ENCODE results near the gene USP20. TPM values are rescaled to one million over a fixed set of nuclear protein-coding genes. Genes with fewer than 3 reads are reported as not detected.

USP20 gene
- total RNA-seq, 2 experiments from 2014 or later: 114 to 155 TPM

DNA sequence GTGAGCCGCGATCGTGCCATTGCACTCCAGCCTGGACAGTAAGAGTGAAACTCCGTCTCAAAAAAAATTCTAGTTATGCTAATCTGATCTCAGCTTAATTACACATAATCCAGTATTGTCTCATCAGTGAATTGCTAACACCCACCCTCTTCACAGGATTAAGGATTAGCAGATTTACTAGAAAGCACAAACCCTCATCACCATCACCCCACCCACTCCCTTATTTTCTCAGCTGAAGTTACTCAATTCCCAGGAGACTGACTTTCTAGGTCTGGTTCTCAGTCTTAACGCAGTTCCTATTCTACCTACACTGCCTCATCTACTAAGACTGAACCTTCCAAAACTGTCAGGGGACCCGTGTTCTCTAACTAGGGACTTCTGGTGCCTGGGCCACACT is 23.3 kb upstream of the USP20 start:
- no peak for DNase-seq
- Mint-ChIP-seq H3K27ac (no peak overlapping the region), H3K4me3 (no peak overlapping the region), H3K27me3 (no peaks in the 10 kb centered on the region), H3K9me3 (ENCODE audit: low read depth) (no peaks in the 10 kb centered on the region), H3K4me1 (peaks cover 18% of the 10 kb centered on the region), H3K36me3 (peaks cover 52% of the 10 kb centered on the region)
- ATAC-seq: no peak
- CTCF ChIA-PET: interaction anchor here (1.4 kb wide), 1 partner anchor 85 kb away, joined by 4 read pairs; no protein-coding TSS in a partner anchor

GRCh38 chr9:129812385-129812784 is 22.9 kb upstream of the USP20 start:
- no peaks in the 10 kb centered on the region for H3K27me3 Mint-ChIP-seq

GRCh38 chr9:129813661-129814060 is 21.6 kb upstream of the USP20 start:
- DNase-seq: no peak
- no peaks in the 10 kb centered on the region for H3K27me3 Mint-ChIP-seq
- no peak for ATAC-seq
- H3K4me3 Mint-ChIP-seq: no peak overlapping the region
- no peak overlapping the region for H3K27ac Mint-ChIP-seq
- CTCF ChIA-PET: no interaction called here
- H3K4me1 Mint-ChIP-seq: peaks cover 19% of the 10 kb centered on the region
- peaks cover 54% of the 10 kb centered on the region for H3K36me3 Mint-ChIP-seq
- H3K9me3 Mint-ChIP-seq (ENCODE audit: low read depth): no peaks in the 10 kb centered on the region

More at GRCh38 chr9:129812385-129812784, 22.9 kb upstream of the USP20 start:
- H3K4me1 Mint-ChIP-seq: peaks cover 14% of the 10 kb centered on the region
- no peaks in the 10 kb centered on the region for H3K9me3 Mint-ChIP-seq (ENCODE audit: low read depth)
- DNase-seq (no peak), ATAC-seq (no peak)
- no peak overlapping the region for H3K27ac Mint-ChIP-seq
- CTCF ChIA-PET: no interaction called here
- no peak overlapping the region for H3K4me3 Mint-ChIP-seq
- H3K36me3 Mint-ChIP-seq: peaks cover 51% of the 10 kb centered on the region

GRCh38 chr9:129814432-129815223 is 20.6 kb upstream of the USP20 start:
- Mint-ChIP-seq H3K27ac (no peak overlapping the region), H3K4me3 (no peak overlapping the region), H3K36me3 (peaks cover 52% of the 10 kb centered on the region), H3K27me3 (no peaks in the 10 kb centered on the region), H3K4me1 (peaks cover 19% of the 10 kb centered on the region), H3K9me3 (ENCODE audit: low read depth) (no peaks in the 10 kb centered on the region)
- DNase-seq (no peak), ATAC-seq (no peak)
- CTCF ChIA-PET: no interaction called here

- CTCF ChIA-PET: no interaction called here
- no peak overlapping the region for H3K4me3 Mint-ChIP-seq
- H3K4me1 Mint-ChIP-seq: peaks cover 19% of the 10 kb centered on the region
- no peaks in the 10 kb centered on the region for H3K27me3 Mint-ChIP-seq
- peaks cover 49% of the 10 kb centered on the region for H3K36me3 Mint-ChIP-seq
- ATAC-seq (no peak), DNase-seq (no peak)
- no peaks in the 10 kb centered on the region for H3K9me3 Mint-ChIP-seq (ENCODE audit: low read depth)
- H3K27ac Mint-ChIP-seq: no peak overlapping the region
These were observed 20.0 kb upstream of the USP20 start for GRCh38 chr9:129815278-129815677.

DNA sequence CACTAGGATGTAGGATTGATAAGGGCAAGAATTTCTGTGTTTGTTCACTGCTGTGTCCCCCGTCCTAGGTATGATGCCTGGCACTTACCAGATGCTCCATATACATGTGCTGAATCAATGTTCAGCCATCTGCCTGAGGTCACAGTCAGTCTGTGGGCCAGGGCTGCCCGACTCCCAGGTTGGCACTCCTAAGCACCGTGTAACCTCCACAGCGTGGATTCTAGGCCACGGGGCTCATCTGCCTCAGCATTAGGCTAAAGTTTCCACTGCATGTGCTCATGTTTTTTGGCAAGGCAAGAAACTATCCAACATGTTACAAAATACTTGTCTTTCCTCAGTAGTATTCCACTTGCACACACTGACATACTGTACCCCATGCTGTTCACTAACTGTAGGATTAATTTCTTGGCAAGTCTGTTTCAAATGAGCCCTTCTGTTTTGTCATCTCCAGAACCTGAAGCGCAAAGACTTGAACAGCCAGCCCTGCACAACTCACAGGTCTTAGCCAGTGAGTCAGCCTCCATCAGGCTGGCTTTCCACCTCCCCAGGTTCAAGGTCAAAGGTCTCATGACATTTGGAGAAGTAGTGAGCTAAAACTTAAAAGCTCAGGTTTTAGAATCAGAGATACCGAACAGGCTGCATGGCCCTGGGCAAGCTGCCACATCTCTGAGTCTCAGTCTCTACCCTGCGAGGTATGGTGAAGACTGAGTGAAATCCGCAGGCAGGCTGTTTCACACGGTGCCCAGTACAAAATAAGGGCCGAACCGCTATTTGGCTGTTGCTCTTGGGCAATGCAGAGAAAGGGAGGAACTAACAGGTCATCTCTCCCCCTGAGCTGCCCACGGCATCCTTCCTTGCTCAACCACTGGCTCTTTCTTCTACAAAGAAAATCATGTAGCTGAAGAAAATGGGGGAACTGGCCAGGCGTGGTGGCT is 18.5 kb upstream of the USP20 start:
- no peaks in the 10 kb centered on the region for H3K27me3 Mint-ChIP-seq
- ATAC-seq: no peak
- CTCF ChIA-PET: interaction anchor here (0.7 kb wide), 1 partner anchor 1503 kb away, joined by 4 read pairs; no protein-coding TSS in a partner anchor
- H3K4me3 Mint-ChIP-seq: no peak overlapping the region
- peaks cover 51% of the 10 kb centered on the region for H3K36me3 Mint-ChIP-seq
- DNase-seq: no peak
- H3K9me3 Mint-ChIP-seq (ENCODE audit: low read depth): no peaks in the 10 kb centered on the region
- peaks cover 17% of the 10 kb centered on the region for H3K4me1 Mint-ChIP-seq
- H3K27ac Mint-ChIP-seq: peak overlapping the region; percentile 3

DNA sequence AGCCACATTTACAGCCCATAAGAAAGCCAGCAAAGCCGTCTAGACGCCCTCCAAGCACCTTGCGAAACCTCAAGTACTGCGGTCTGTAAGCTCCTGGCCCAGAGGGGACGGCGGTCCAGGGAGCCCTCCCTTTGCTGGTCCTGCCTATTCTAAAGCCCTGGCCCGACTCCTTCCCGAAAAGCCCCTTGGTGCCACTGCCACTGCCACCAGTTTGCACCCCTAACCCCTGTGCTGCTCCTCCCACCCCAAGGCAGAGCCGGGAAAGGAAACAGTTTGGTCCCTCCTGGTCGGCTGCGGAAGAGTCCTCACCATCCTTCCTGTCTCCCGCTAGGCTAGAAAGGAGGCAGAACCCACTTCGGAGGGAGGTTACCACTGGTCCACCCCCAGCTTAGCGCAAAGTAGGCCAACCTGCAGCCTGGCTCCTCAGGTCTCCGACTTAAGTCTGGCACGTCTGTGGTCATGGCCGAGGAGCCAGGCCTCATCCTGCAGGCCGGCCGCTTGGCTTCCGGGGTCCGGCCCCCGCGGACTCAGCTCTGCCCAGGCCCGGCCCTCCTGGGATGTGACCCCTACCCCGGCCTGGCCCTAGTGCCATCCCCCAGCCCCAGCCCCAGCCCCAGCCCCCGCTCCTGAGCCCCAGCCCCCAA is 12.2 kb upstream of the USP20 start:
- no peaks in the 10 kb centered on the region for H3K27me3 Mint-ChIP-seq
- peaks cover 23% of the 10 kb centered on the region for H3K4me1 Mint-ChIP-seq
- peak overlapping the region; percentile 85 for H3K4me3 Mint-ChIP-seq
- H3K27ac Mint-ChIP-seq: peak overlapping the region; percentile 82
- CTCF ChIA-PET: interaction anchor here (0.7 kb wide), 1 partner anchor 12 kb away, joined by 4 read pairs; the partner anchor contains the start of gene C9orf78
- ATAC-seq (peak; percentile 17), DNase-seq (peak; percentile 65)
- no peaks in the 10 kb centered on the region for H3K9me3 Mint-ChIP-seq (ENCODE audit: low read depth)
- peaks cover 34% of the 10 kb centered on the region for H3K36me3 Mint-ChIP-seq

- CTCF ChIA-PET: no interaction called here
- Mint-ChIP-seq H3K36me3 (peaks cover 32% of the 10 kb centered on the region), H3K27me3 (no peaks in the 10 kb centered on the region)
These were observed 11.7 kb upstream of the USP20 start for GRCh38 chr9:129823542-129823934.

GRCh38 chr9:129823935-129824601 is 11.2 kb upstream of the USP20 start, which contains the start of gene TOR1A:
TSS of gene TOR1A (minus strand) at chr9:129824136. CDS start at chr9:129824085, 51 bp downstream.
- Mint-ChIP-seq H3K4me3 (peak within 1 kb of the TSS; percentile 85), H3K27me3 (no peaks in the 10 kb centered on the region), H3K9me3 (ENCODE audit: low read depth) (no peaks in the 10 kb centered on the region), H3K27ac (peak within 1 kb of the TSS; percentile 82), H3K36me3 (peaks cover 30% of the 10 kb centered on the region), H3K4me1 (peaks cover 16% of the 10 kb centered on the region)
- ATAC-seq (peak; percentile 93), DNase-seq (peak; percentile 96)
- CTCF ChIA-PET: interaction anchor here (1.4 kb wide), 1 partner anchor 15 kb away, joined by 3 read pairs; no protein-coding TSS in a partner anchor

More at GRCh38 chr9:129823542-129823934, 11.7 kb upstream of the USP20 start:
- H3K4me3 Mint-ChIP-seq: peak overlapping the region; percentile 85
- ATAC-seq: peak; percentile 47
- no peaks in the 10 kb centered on the region for H3K9me3 Mint-ChIP-seq (ENCODE audit: low read depth)
- no peak for DNase-seq
- peak overlapping the region; percentile 82 for H3K27ac Mint-ChIP-seq
- H3K4me1 Mint-ChIP-seq: peaks cover 20% of the 10 kb centered on the region

DNA sequence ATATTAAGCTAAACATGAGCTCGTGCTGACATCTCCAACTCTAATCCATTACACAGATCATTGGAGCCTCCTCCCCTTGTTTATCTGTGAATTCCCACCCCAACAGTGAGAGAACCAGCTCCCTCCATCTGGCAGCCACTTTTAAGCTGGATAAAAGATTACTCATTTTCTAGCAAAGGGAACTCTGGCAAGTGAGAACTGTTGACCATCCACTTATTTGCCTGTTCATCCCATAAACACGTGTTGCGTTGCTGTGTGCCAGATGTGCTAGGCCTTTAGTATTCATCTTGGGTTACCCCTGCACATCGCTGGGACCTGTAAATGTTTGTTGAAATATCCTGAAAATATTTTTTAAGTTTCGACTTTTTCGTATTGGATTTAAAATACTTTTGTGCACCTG is 8.9 kb upstream of the USP20 start:
- no peaks in the 10 kb centered on the region for H3K9me3 Mint-ChIP-seq (ENCODE audit: low read depth)
- DNase-seq (no peak), ATAC-seq (no peak)
- peaks cover 36% of the 10 kb centered on the region for H3K36me3 Mint-ChIP-seq
- H3K4me3 Mint-ChIP-seq: no peak overlapping the region
- no peaks in the 10 kb centered on the region for H3K27me3 Mint-ChIP-seq
- peaks cover 15% of the 10 kb centered on the region for H3K4me1 Mint-ChIP-seq
- CTCF ChIA-PET: no interaction called here
- no peak overlapping the region for H3K27ac Mint-ChIP-seq

GRCh38 chr9:129826759-129827158 is 8.5 kb upstream of the USP20 start:
- DNase-seq (no peak), ATAC-seq (no peak)
- Mint-ChIP-seq H3K4me3 (no peak overlapping the region), H3K36me3 (peaks cover 38% of the 10 kb centered on the region), H3K9me3 (ENCODE audit: low read depth) (no peaks in the 10 kb centered on the region), H3K27ac (no peak overlapping the region), H3K4me1 (peaks cover 18% of the 10 kb centered on the region), H3K27me3 (no peaks in the 10 kb centered on the region)
- CTCF ChIA-PET: no interaction called here

GRCh38 chr9:129828051-129828450 is 7.2 kb upstream of the USP20 start:
- CTCF ChIA-PET: no interaction called here
- no peaks in the 10 kb centered on the region for H3K27me3 Mint-ChIP-seq
- peak overlapping the region; percentile 15 for H3K27ac Mint-ChIP-seq
- no peak for DNase-seq
- H3K9me3 Mint-ChIP-seq (ENCODE audit: low read depth): no peaks in the 10 kb centered on the region
- peaks cover 8% of the 10 kb centered on the region for H3K4me1 Mint-ChIP-seq
- ATAC-seq: no peak
- H3K36me3 Mint-ChIP-seq: peaks cover 34% of the 10 kb centered on the region
- no peak overlapping the region for H3K4me3 Mint-ChIP-seq

- Mint-ChIP-seq H3K27ac (no peak overlapping the region), H3K4me3 (no peak overlapping the region)
These were observed 6.3 kb upstream of the USP20 start for GRCh38 chr9:129828969-129829368.

More at GRCh38 chr9:129828969-129829368, 6.3 kb upstream of the USP20 start:
- Mint-ChIP-seq H3K36me3 (peaks cover 38% of the 10 kb centered on the region), H3K9me3 (ENCODE audit: low read depth) (no peaks in the 10 kb centered on the region), H3K4me1 (peaks cover 16% of the 10 kb centered on the region), H3K27me3 (no peaks in the 10 kb centered on the region)
- CTCF ChIA-PET: no interaction called here
- no peak for ATAC-seq
- no peak for DNase-seq
